Ectodermal cell (in vitro differentiated cells): ENCODE measurements around the gene FA2H.
"Not testable (repeated sequence)": the region's sequence is repeated elsewhere in the genome, so short reads cannot be mapped to it uniquely, and the experiment has no call there.

Source experiments
- H3K27ac ChIP-seq: 2 replicates; pipeline ENCODE4 v1.7.0; 2013; ENCODE audit warnings: mild to moderate bottlenecking, low read depth, low read length; ENCODE audit not compliant: insufficient read depth, poor library complexity, severe bottlenecking
- H3K27me3 ChIP-seq: 2 replicates; pipeline ENCODE4 v1.7.0; 2013; ENCODE audit warnings: mild to moderate bottlenecking, low read length; ENCODE audit not compliant: insufficient read depth, control insufficient read depth, poor library complexity, severe bottlenecking
- H3K36me3 ChIP-seq: one replicate; pipeline ENCODE4 v1.7.0; 2013; ENCODE audit warnings: low read length; ENCODE audit not compliant: control insufficient read depth, insufficient read depth
- H3K4me1 ChIP-seq: one replicate; pipeline ENCODE4 v1.7.0; 2013; ENCODE audit warnings: low read length; ENCODE audit not compliant: control insufficient read depth, insufficient read depth
- H3K4me3 ChIP-seq: 2 replicates; pipeline ENCODE4 v1.7.0; 2013; ENCODE audit warnings: low read depth, low read length, control low read depth; ENCODE audit not compliant: insufficient read depth
- H3K9me3 ChIP-seq: 2 replicates; pipeline ENCODE4 v1.7.0; 2013; ENCODE audit warnings: mild to moderate bottlenecking, low read length, moderate library complexity; ENCODE audit not compliant: control insufficient read depth
- WGBS, 2 experiments: methylation state at CpG; one replicate each; pipeline ENCODE4 v1.1.7; 2013; ENCODE audit warnings: missing lambda C conversion rate in 2 of 2; 5-methylcytosine and 5-hydroxymethylcytosine counted together

FA2H gene

GRCh38 chr16:74691093-74691855 lies 83.3 kb downstream of the FA2H start:
- Histone ChIP-seq H3K9me3 (no peaks in the 10 kb centered on the region), H3K4me1 (no peaks in the 10 kb centered on the region), H3K27ac (no peak overlapping the region), H3K36me3 (no peaks in the 10 kb centered on the region), H3K27me3 (no peaks in the 10 kb centered on the region), H3K4me3 (no peak overlapping the region)
- WGBS, 2 experiments = 90 to 92% methylated on average over 9 to 10 of the region's 10 CpGs

- H3K36me3 ChIP-seq = no peaks in the 10 kb centered on the region
- H3K27ac ChIP-seq = no peak overlapping the region
- no peaks in the 10 kb centered on the region for H3K27me3 ChIP-seq
- no peaks in the 10 kb centered on the region for H3K9me3 ChIP-seq
- H3K4me1 ChIP-seq = peaks cover 4% of the 10 kb centered on the region
- WGBS, 2 experiments = 85 to 86% methylated on average over 11 of the region's 11 CpGs
- H3K4me3 ChIP-seq = no peak overlapping the region
Observed at GRCh38 chr16:74682556-74682955, 92.1 kb downstream of the FA2H start.

- peaks cover 4% of the 10 kb centered on the region for H3K4me1 ChIP-seq
- H3K36me3 ChIP-seq = no peaks in the 10 kb centered on the region
- no peaks in the 10 kb centered on the region for H3K27me3 ChIP-seq
- 95% methylated on average over 6 of the region's 6 CpGs for WGBS, 2 experiments
- no peak overlapping the region for H3K4me3 ChIP-seq
- H3K9me3 ChIP-seq = no peaks in the 10 kb centered on the region
- H3K27ac ChIP-seq = no peak overlapping the region
Observed at GRCh38 chr16:74680681-74681080, 93.9 kb downstream of the FA2H start.

- Histone ChIP-seq H3K4me1 (peaks cover 4% of the 10 kb centered on the region), H3K36me3 (no peaks in the 10 kb centered on the region), H3K4me3 (no peak overlapping the region), H3K9me3 (no peaks in the 10 kb centered on the region), H3K27me3 (no peaks in the 10 kb centered on the region), H3K27ac (no peak overlapping the region)
- 51 to 52% methylated on average over 1 to 2 of the region's 2 CpGs for WGBS, 2 experiments
Observed at GRCh38 chr16:74679983-74680382, 94.6 kb downstream of the FA2H start.

- Histone ChIP-seq H3K36me3 (no peaks in the 10 kb centered on the region), H3K27ac (no peak overlapping the region), H3K9me3 (no peaks in the 10 kb centered on the region), H3K27me3 (no peaks in the 10 kb centered on the region), H3K4me1 (peaks cover 4% of the 10 kb centered on the region), H3K4me3 (no peak overlapping the region)
- 89 to 96% methylated on average over 4 of the region's 4 CpGs for WGBS, 2 experiments
Observed at GRCh38 chr16:74677868-74678267, 96.8 kb downstream of the FA2H start.

GRCh38 chr16:74673876-74674275 lies 100.7 kb downstream of the FA2H start:
- whole genome bisulfite sequencing, 2 experiments = 85 to 86% methylated on average over 3 of the region's 3 CpGs
- no peak overlapping the region for H3K27ac ChIP-seq
- H3K9me3 ChIP-seq = no peaks in the 10 kb centered on the region

GRCh38 chr16:74668877-74669276 lies 105.7 kb downstream of the FA2H start:
- not testable (repeated sequence) for H3K27ac ChIP-seq
- WGBS, 2 experiments = 90 to 95% methylated on average over 10 of the region's 10 CpGs

More at GRCh38 chr16:74673876-74674275, 100.7 kb downstream of the FA2H start:
- no peaks in the 10 kb centered on the region for H3K27me3 ChIP-seq
- no peaks in the 10 kb centered on the region for H3K4me1 ChIP-seq
- H3K4me3 ChIP-seq = no peak overlapping the region
- H3K36me3 ChIP-seq = no peaks in the 10 kb centered on the region

GRCh38 chr16:74667255-74667700 lies 107.3 kb downstream of the FA2H start:
- Histone ChIP-seq H3K4me1 (no peaks in the 10 kb centered on the region), H3K4me3 (peak overlapping the region; percentile 76), H3K36me3 (peaks cover 27% of the 10 kb centered on the region), H3K27me3 (no peaks in the 10 kb centered on the region), H3K27ac (peak overlapping the region; percentile 60), H3K9me3 (no peaks in the 10 kb centered on the region)
- WGBS, 2 experiments = 6 to 7% methylated on average over 23 of the region's 23 CpGs

More at GRCh38 chr16:74668877-74669276, 105.7 kb downstream of the FA2H start:
- not testable (repeated sequence) for H3K9me3 ChIP-seq, H3K4me3 ChIP-seq, H3K27me3 ChIP-seq, H3K4me1 ChIP-seq
- peaks cover 12% of the 10 kb centered on the region for H3K36me3 ChIP-seq

GRCh38 chr16:74666425-74667254 lies 108.0 kb downstream of the FA2H start, which contains the start of gene RFWD3:
RFWD3 (minus strand) TSS chr16:74666877; CDS start chr16:74661449, 5,428 bp downstream.
- H3K27ac ChIP-seq = peak within 1 kb of the TSS; percentile 70
- 0% methylated on average over 60 to 61 of the region's 63 CpGs for WGBS, 2 experiments
- peak within 1 kb of the TSS; percentile 76 for H3K4me3 ChIP-seq
- H3K36me3 ChIP-seq = peaks cover 29% of the 10 kb centered on the region
- H3K9me3 ChIP-seq = no peaks in the 10 kb centered on the region
- H3K4me1 ChIP-seq = no peaks in the 10 kb centered on the region
- no peaks in the 10 kb centered on the region for H3K27me3 ChIP-seq

- Histone ChIP-seq H3K36me3 (peaks cover 29% of the 10 kb centered on the region), H3K27me3 (no peaks in the 10 kb centered on the region), H3K4me3 (peak overlapping the region; percentile 76), H3K4me1 (no peaks in the 10 kb centered on the region), H3K9me3 (no peaks in the 10 kb centered on the region), H3K27ac (peak overlapping the region; percentile 70)
- WGBS, 2 experiments = 9 to 17% methylated on average over 8 of the region's 8 CpGs
Observed at GRCh38 chr16:74666010-74666421, 108.6 kb downstream of the FA2H start.
